Measurements from ENCODE around the gene AIPL1.

DNA sequence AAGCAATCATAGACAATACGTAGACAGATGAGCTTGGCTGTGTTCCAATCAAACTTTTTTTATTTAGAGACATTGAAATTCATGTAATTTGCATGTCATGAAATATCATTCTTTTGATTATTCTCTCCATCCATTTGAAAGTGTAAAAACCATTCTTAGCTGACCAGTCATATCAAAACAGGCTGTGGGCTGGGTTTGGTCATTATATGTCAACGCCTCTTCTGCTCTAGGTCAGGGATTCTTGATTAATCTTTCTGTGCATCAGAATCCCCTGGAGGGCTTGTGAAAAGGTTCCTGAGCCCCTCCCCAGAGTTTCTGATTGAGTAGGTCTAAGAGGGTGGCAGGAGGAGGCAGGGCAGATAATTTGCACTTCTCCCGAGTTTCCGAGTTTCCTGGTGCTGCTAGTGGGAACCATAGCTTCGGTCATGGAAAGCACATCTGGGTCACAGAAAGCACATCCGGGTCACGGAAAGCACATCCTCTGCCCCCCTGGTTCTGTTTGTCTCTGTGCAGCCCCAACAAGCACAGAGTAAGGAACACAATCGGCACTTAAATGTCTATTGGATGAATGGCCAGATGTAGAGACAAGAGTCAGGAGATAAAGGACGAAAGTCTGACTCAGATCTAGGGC lies 25.7 kb upstream of the AIPL1 start:
- TF ChIP-seq HDGF (IDR thresholded peaks at IDR 0.05; ENCODE audit: borderline replicate concordance) (no peak), BHLHE40 (IDR thresholded peaks at IDR 0.05; ENCODE audit: borderline replicate concordance) (no peak), TARDBP (IDR thresholded peaks at IDR 0.05) (no peak), SP1 (IDR thresholded peaks at IDR 0.05) (no peak), NFRKB (IDR thresholded peaks at IDR 0.05) (no peak), SUZ12 (IDR thresholded peaks at IDR 0.05) (no peak), CTBP1 (IDR thresholded peaks at IDR 0.05; ENCODE audit: borderline replicate concordance) (no peak), FOXA1 (IDR thresholded peaks at IDR 0.05) (no peak), ELF4 (IDR thresholded peaks at IDR 0.05) (no peak), FOXK2 (IDR thresholded peaks at IDR 0.05) (no peak), ARNT (IDR thresholded peaks at IDR 0.05) (no peak), FOXM1 (IDR thresholded peaks at IDR 0.05; ENCODE audit: borderline replicate concordance) (no peak)
- TF ChIP-seq, protein P1, sequence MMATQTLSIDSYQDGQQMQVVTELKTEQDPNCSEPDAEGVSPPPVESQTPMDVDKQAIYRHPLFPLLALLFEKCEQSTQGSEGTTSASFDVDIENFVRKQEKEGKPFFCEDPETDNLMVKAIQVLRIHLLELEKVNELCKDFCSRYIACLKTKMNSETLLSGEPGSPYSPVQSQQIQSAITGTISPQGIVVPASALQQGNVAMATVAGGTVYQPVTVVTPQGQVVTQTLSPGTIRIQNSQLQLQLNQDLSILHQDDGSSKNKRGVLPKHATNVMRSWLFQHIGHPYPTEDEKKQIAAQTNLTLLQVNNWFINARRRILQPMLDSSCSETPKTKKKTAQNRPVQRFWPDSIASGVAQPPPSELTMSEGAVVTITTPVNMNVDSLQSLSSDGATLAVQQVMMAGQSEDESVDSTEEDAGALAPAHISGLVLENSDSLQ (IDR thresholded peaks at IDR 0.05), result no peak
